Fibroblast of mammary gland (primary cell): Measurements from ENCODE around the gene RANBP1.

Experiments
- DNase-seq: peaks from one replicate; pipeline ENCODE4 v3.0.0-alpha.2; 2010; ENCODE audit warnings: low read depth
- H3K4me3 ChIP-seq: 2 replicates; pipeline ENCODE4 v1.5.1; 2011; ENCODE audit warnings: low read depth, mild to moderate bottlenecking, low read length, moderate library complexity; ENCODE audit not compliant: control insufficient read depth
- CTCF ChIP-seq: conservative IDR thresholded peaks from 2 replicates; pipeline ENCODE4 v1.5.1; 2011; ENCODE audit warnings: low read depth, low read length, inconsistent platforms; ENCODE audit not compliant: control insufficient read depth, insufficient read depth

The RANBP1 gene

GRCh38 chr22:20094197-20094807 is 21.6 kb upstream of the RANBP1 start:
- H3K4me3 ChIP-seq, result no peak overlapping the region
- DNase-seq, result no peak
- no peak for TF ChIP-seq CTCF

GRCh38 chr22:20095521-20095920 is 20.4 kb upstream of the RANBP1 start:
- DNase-seq, result no peak
- no peak for TF ChIP-seq CTCF
- no peak overlapping the region for H3K4me3 ChIP-seq

GRCh38 chr22:20096574-20097420 is 19.1 kb upstream of the RANBP1 start:
- no peak for DNase-seq
- H3K4me3 ChIP-seq, result no peak overlapping the region
- no peak for TF ChIP-seq CTCF

- DNase-seq, result no peak
- TF ChIP-seq CTCF, result no peak
- H3K4me3 ChIP-seq, result no peak overlapping the region
Observed at GRCh38 chr22:20099099-20099711, 16.7 kb upstream of the RANBP1 start.

DNA sequence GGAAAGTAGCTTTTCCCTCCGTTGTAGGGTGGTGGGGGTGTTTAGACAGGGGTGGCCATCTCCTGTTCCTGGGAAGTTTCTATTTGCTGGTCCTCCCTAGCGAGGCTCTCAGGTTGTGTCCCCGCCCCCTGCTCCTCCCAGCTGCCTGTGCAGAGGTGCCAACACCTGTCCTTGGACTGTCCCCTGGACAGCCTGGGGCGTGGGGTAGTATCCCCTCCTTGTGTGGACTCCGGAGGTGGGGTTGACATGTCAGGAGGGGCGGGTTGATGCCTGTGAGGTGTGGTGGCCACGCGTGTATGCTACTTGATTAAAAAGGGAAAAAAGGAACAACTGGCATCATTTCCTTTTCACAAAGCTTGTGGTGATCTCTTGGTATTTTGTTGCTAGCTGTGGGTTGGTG is 14.3 kb upstream of the RANBP1 start:
- no peak overlapping the region for H3K4me3 ChIP-seq
- no peak for DNase-seq
- TF ChIP-seq CTCF, result no peak

DNA sequence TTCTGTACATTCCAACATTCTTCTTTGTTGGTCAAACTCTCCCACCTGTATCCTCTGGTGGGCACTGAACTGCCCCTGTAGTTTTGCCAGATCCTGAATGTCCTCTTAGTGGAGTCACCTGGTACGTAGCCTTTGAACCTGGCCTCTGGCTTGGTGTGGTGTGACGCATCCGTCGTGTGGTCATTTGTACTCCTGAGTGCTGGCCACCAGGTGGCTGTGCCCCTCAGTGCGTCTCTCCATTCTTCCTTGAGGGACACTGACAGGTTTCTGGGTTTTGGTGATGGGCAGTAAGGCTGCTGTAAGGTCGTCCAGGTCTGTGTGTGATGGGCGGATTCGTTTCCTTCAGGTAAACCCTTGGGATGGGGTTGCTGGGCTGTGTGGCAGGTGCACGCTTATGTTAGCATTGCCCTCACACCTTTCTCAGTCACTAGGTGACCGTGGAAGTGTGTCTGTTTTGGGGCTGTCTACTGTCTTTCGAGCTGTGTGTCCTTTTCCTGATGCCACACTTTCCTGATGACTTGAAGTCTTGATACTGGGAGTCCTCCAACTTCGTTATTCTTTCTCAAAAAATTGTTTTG is 13.6 kb upstream of the RANBP1 start:
- H3K4me3 ChIP-seq, result no peak overlapping the region
- no peak for TF ChIP-seq CTCF
- DNase-seq, result no peak
